GM23338 (cell line): ENCODE results near the gene R3HDM4. TPM values are rescaled to one million over a fixed set of nuclear protein-coding genes. Genes with fewer than 3 reads are reported as not detected.

ENCODE experiments used
- ATAC-seq: fragments of 200-7000 bp; cut with Tn5 transposase; 3 replicates; pipeline ENCODE4 v1.9.1; 2020
- DNase-seq: peaks from one replicate; pipeline ENCODE4 v3.0.0-alpha.2; 2015; ENCODE audit warnings: low spot score
- H2AFZ ChIP-seq: fragments of 200-600 bp; sonication (generic); 2 replicates; pipeline ENCODE4 v1.8.0; 2016; ENCODE audit warnings: antibody characterized with exemption, mild to moderate bottlenecking, moderate library complexity
- H3F3A ChIP-seq: fragments of 200-600 bp; sonication (generic); replicated peaks from 2 replicates; pipeline ENCODE4 v1.8.0; 2017; ENCODE audit warnings: antibody characterized with exemption, mixed run types, low read depth
- H3K27ac ChIP-seq: fragments of 200-600 bp; sonication (generic); 2 replicates; pipeline ENCODE4 v1.6.1; 2016; ENCODE audit warnings: low read depth
- H3K27me3 ChIP-seq: fragments of 200-600 bp; sonication (generic); 2 replicates; pipeline ENCODE4 v1.8.0; 2016; ENCODE audit warnings: mild to moderate bottlenecking, mixed run types, moderate library complexity; ENCODE audit not compliant: insufficient read depth
- H3K36me3 ChIP-seq: fragments of 200-600 bp; sonication (generic); 2 replicates; pipeline ENCODE4 v1.8.0; 2016; ENCODE audit warnings: mild to moderate bottlenecking; ENCODE audit not compliant: insufficient read depth
- H3K4me1 ChIP-seq: fragments of 200-600 bp; sonication (generic); 2 replicates; pipeline ENCODE4 v1.8.0; 2016; ENCODE audit warnings: mild to moderate bottlenecking, moderate library complexity; ENCODE audit not compliant: insufficient read depth
- H3K4me2 ChIP-seq: fragments of 200-600 bp; sonication (generic); 2 replicates; pipeline ENCODE4 v1.7.1; 2017; ENCODE audit warnings: mixed run types
- H3K4me3 ChIP-seq: fragments of 200-600 bp; sonication (generic); 2 replicates; pipeline ENCODE4 v1.6.1; 2016; ENCODE audit warnings: mixed run types
- H3K79me2 ChIP-seq: fragments of 200-600 bp; sonication (generic); replicated peaks from 2 replicates; pipeline ENCODE4 v1.8.0; 2017; ENCODE audit warnings: mild to moderate bottlenecking; ENCODE audit not compliant: insufficient read depth
- H3K9me2 ChIP-seq: fragments of 200-600 bp; sonication (generic); 2 replicates; pipeline ENCODE4 v1.8.0; 2017; ENCODE audit not compliant: insufficient read depth
- H4K20me1 ChIP-seq: fragments of 200-600 bp; sonication (generic); replicated peaks from 2 replicates; pipeline ENCODE4 v1.8.0; 2017; ENCODE audit warnings: mild to moderate bottlenecking; ENCODE audit not compliant: insufficient read depth
- H3K27ac Mint-ChIP-seq: 2 replicates; pipeline ENCODE4 v1.8.0; 2020; ENCODE audit warnings: inconsistent platforms, mild to moderate bottlenecking, moderate library complexity, mixed read lengths
- H3K27me3 Mint-ChIP-seq: 3 replicates; pipeline ENCODE4 v1.8.0; 2022; ENCODE audit warnings: low read depth, mild to moderate bottlenecking, moderate library complexity, mixed read lengths, inconsistent platforms; ENCODE audit not compliant: insufficient read depth, poor library complexity
- H3K36me3 Mint-ChIP-seq: 3 replicates; pipeline ENCODE4 v1.8.0; 2021; ENCODE audit warnings: low read depth, mild to moderate bottlenecking, inconsistent platforms, moderate library complexity, mixed read lengths
- H3K4me1 Mint-ChIP-seq: 3 replicates; pipeline ENCODE4 v1.8.0; 2020; ENCODE audit warnings: mild to moderate bottlenecking, inconsistent platforms, mixed read lengths
- H3K4me3 Mint-ChIP-seq: 3 replicates; pipeline ENCODE4 v1.8.0; 2021; ENCODE audit warnings: moderate library complexity, mild to moderate bottlenecking, inconsistent platforms, mixed read lengths
- H3K9me3 Mint-ChIP-seq: 3 replicates; pipeline ENCODE4 v1.8.0; 2020; ENCODE audit warnings: moderate library complexity, mild to moderate bottlenecking, inconsistent platforms, mixed read lengths
- CREB1 ChIP-seq: fragments of 250-450 bp; sonication (Bioruptor Pico); IDR thresholded peaks from 2 replicates; pipeline ENCODE4 v1.5.0; 2020; ENCODE audit warnings: low read depth, mild to moderate bottlenecking, moderate library complexity
- EZH2 ChIP-seq: fragments of 200-600 bp; sonication (generic); IDR thresholded peaks from one replicate; pipeline ENCODE4 v1.8.0; 2017; ENCODE audit warnings: antibody characterized with exemption, mild to moderate bottlenecking, low read depth; ENCODE audit not compliant: unreplicated experiment
- EZH2phosphoT487 ChIP-seq: fragments of 200-600 bp; sonication (generic); IDR thresholded peaks from one replicate; pipeline ENCODE4 v1.8.1; 2018; ENCODE audit warnings: antibody characterized with exemption; ENCODE audit not compliant: unreplicated experiment
- JUNB ChIP-seq: IDR thresholded peaks from one replicate; pipeline ENCODE4 v1.6.1; 2016; ENCODE audit warnings: antibody characterized with exemption; ENCODE audit not compliant: unreplicated experiment
- ZNF114 ChIP-seq: fragments of 250-450 bp; sonication (Bioruptor Pico); IDR thresholded peaks from 2 replicates; pipeline ENCODE4 v1.5.0; 2020; ENCODE audit warnings: mild to moderate bottlenecking, moderate library complexity
- ZNF331 ChIP-seq: fragments of 250-450 bp; sonication (Bioruptor Pico); IDR thresholded peaks from 2 replicates; pipeline ENCODE4 v1.5.0; 2020; ENCODE audit warnings: low read depth, mild to moderate bottlenecking, moderate library complexity
- polyA plus RNA-seq: library from polyadenylated mRNA; unstranded; fragments of >200 nt; fragmentation: Nextera tagmentation; extraction: Ambion mirVana; gene quantifications from 2 replicates; pipeline ENCODE4 v1.2.1, GENCODE V29; 2016
- total RNA-seq: library from RNA; depleted of rRNA; stranded (reverse); fragments of >200 nt; shearing (Covaris generic); gene quantifications from 2 replicates; pipeline ENCODE4 v1.2.3, GENCODE V29; 2014
- TF ChIP-seq, protein P1 (sequence below): IDR thresholded peaks from one replicate; pipeline ENCODE4 v1.6.1; 2018; ENCODE audit warnings: antibody characterized with exemption; ENCODE audit not compliant: unreplicated experiment
- TF ChIP-seq, protein P2 (sequence below): fragments of 250-450 bp; sonication (Bioruptor Pico); IDR thresholded peaks from 2 replicates; pipeline ENCODE4 v1.5.0; 2020; ENCODE audit warnings: mild to moderate bottlenecking, moderate library complexity

The R3HDM4 gene
- total and polyA plus RNA-seq, 2 experiments from 2014 or later, result 76.5 to 87.1 TPM

DNA sequence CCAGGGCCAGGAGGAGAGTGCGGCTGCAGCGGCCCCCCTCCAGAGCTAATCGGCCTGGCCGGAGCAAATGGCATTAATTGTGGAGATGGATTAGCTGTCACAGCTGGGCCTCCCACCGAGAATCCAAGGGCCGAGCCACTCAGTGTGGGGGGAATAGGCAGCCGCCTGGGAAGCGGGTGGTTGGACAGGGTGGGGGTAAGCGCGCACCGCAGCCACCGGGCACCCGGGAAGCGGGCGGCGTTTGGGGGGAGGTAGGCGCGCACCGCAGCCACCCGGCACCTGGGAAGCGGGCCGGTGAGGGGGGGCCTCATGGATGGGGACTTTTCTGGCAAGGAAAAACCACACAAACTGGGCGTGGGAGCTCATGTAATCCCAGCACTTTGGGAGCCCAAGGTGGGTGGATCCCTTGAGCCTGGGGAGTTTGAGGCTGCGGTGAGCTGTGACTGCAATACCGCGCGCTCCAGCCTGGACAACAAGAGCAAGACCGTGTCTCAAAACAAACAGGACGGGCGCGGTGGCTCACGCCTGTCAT is 9.7 kb downstream of the R3HDM4 start:
- Histone ChIP-seq H3K9me2 (no peaks in the 10 kb centered on the region), H3K4me1 (peaks cover 3% of the 10 kb centered on the region; the same call in 1 of the 2 replicates), H4K20me1 (peaks cover 24% of the 10 kb centered on the region), H3K79me2 (peaks cover 32% of the 10 kb centered on the region), H3K4me2 (no peak overlapping the region), H2AFZ (no peak overlapping the region), H3K4me3 (no peak overlapping the region), H3K36me3 (no peaks in the 10 kb centered on the region), H3F3A (peaks cover 5% of the 10 kb centered on the region; the same call in 1 of the 2 replicates), H3K27me3 (no peaks in the 10 kb centered on the region), H3K27ac (no peak overlapping the region)
- Mint-ChIP-seq H3K4me1 (peaks cover 5% of the 10 kb centered on the region), H3K4me3 (no peak overlapping the region), H3K27ac (no peak overlapping the region), H3K36me3 (peaks cover 11% of the 10 kb centered on the region; the same call in 1 of the 3 replicates), H3K27me3 (peaks cover 7% of the 10 kb centered on the region), H3K9me3 (no peaks in the 10 kb centered on the region)
- no peak for TF ChIP-seq ZNF114 (CRISPR knock-in tag)
- TF ChIP-seq EZH2, result no peak
- TF ChIP-seq EZH2phosphoT487, result no peak
- no peak for TF ChIP-seq CREB1 (CRISPR knock-in tag)
- DNase-seq, result no peak
- no peak for ATAC-seq

DNA sequence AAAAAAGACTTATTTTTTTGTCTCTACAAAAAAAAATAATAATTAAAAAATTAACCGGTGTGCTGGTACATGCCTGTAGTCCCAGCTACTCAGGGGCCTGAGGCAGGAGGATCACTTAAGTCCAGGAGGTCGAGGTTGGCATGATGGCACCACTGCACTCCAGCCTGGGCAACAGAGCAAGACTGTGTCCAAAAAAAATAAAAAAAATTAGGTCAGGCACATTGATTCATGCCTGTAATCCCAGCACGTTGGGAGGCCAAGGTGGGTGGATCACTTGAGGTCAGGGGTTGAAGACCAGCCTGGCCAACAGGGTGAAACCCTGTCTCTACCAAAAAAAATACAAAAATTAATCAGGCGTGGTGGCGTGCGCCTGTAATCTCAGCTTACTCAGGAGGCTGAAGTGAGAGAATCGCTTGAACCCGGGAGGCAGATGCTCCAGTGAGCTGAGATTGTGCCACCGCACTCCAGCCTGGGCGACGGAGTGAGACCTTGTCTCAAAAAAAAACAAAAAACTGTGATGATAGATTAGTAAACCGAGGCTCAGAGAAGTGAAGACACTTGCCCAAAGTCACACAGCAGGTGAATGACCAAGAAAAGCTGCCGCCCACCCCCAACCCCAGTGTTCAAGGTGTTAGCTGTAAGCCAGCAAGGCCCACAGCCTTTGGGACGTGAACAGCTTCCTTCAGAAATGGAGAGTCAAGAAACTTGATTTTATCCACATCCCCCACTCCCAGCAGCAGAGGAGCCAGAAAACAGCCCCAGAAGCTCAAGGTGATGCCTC is 10.4 kb downstream of the R3HDM4 start:
- no peak overlapping the region; the same call in 2 of the 3 replicates for H3K4me3 Mint-ChIP-seq
- Histone ChIP-seq H2AFZ (no peak overlapping the region), H3K27me3 (no peaks in the 10 kb centered on the region), H3F3A (peaks cover 5% of the 10 kb centered on the region), H3K4me1 (peaks cover 3% of the 10 kb centered on the region; the same call in 1 of the 2 replicates), H4K20me1 (peaks cover 17% of the 10 kb centered on the region), H3K79me2 (peaks cover 25% of the 10 kb centered on the region), H3K36me3 (no peaks in the 10 kb centered on the region), H3K4me3 (no peak overlapping the region), H3K27ac (no peak overlapping the region), H3K9me2 (no peaks in the 10 kb centered on the region), H3K4me2 (no peak overlapping the region)
- peaks cover 11% of the 10 kb centered on the region; the same call in 2 of the 3 replicates for H3K36me3 Mint-ChIP-seq
- no peaks in the 10 kb centered on the region for H3K9me3 Mint-ChIP-seq
- H3K4me1 Mint-ChIP-seq, result peaks cover 5% of the 10 kb centered on the region
- H3K27ac Mint-ChIP-seq, result no peak overlapping the region
- peaks cover 7% of the 10 kb centered on the region for H3K27me3 Mint-ChIP-seq
- no peak for DNase-seq
- ATAC-seq, result no peak
- TF ChIP-seq EZH2phosphoT487 (no peak), JUNB (no peak), ZNF331 (no peak), EZH2 (no peak)
- TF ChIP-seq, protein P1, sequence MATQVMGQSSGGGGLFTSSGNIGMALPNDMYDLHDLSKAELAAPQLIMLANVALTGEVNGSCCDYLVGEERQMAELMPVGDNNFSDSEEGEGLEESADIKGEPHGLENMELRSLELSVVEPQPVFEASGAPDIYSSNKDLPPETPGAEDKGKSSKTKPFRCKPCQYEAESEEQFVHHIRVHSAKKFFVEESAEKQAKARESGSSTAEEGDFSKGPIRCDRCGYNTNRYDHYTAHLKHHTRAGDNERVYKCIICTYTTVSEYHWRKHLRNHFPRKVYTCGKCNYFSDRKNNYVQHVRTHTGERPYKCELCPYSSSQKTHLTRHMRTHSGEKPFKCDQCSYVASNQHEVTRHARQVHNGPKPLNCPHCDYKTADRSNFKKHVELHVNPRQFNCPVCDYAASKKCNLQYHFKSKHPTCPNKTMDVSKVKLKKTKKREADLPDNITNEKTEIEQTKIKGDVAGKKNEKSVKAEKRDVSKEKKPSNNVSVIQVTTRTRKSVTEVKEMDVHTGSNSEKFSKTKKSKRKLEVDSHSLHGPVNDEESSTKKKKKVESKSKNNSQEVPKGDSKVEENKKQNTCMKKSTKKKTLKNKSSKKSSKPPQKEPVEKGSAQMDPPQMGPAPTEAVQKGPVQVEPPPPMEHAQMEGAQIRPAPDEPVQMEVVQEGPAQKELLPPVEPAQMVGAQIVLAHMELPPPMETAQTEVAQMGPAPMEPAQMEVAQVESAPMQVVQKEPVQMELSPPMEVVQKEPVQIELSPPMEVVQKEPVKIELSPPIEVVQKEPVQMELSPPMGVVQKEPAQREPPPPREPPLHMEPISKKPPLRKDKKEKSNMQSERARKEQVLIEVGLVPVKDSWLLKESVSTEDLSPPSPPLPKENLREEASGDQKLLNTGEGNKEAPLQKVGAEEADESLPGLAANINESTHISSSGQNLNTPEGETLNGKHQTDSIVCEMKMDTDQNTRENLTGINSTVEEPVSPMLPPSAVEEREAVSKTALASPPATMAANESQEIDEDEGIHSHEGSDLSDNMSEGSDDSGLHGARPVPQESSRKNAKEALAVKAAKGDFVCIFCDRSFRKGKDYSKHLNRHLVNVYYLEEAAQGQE, result no peak
- TF ChIP-seq, protein P2, sequence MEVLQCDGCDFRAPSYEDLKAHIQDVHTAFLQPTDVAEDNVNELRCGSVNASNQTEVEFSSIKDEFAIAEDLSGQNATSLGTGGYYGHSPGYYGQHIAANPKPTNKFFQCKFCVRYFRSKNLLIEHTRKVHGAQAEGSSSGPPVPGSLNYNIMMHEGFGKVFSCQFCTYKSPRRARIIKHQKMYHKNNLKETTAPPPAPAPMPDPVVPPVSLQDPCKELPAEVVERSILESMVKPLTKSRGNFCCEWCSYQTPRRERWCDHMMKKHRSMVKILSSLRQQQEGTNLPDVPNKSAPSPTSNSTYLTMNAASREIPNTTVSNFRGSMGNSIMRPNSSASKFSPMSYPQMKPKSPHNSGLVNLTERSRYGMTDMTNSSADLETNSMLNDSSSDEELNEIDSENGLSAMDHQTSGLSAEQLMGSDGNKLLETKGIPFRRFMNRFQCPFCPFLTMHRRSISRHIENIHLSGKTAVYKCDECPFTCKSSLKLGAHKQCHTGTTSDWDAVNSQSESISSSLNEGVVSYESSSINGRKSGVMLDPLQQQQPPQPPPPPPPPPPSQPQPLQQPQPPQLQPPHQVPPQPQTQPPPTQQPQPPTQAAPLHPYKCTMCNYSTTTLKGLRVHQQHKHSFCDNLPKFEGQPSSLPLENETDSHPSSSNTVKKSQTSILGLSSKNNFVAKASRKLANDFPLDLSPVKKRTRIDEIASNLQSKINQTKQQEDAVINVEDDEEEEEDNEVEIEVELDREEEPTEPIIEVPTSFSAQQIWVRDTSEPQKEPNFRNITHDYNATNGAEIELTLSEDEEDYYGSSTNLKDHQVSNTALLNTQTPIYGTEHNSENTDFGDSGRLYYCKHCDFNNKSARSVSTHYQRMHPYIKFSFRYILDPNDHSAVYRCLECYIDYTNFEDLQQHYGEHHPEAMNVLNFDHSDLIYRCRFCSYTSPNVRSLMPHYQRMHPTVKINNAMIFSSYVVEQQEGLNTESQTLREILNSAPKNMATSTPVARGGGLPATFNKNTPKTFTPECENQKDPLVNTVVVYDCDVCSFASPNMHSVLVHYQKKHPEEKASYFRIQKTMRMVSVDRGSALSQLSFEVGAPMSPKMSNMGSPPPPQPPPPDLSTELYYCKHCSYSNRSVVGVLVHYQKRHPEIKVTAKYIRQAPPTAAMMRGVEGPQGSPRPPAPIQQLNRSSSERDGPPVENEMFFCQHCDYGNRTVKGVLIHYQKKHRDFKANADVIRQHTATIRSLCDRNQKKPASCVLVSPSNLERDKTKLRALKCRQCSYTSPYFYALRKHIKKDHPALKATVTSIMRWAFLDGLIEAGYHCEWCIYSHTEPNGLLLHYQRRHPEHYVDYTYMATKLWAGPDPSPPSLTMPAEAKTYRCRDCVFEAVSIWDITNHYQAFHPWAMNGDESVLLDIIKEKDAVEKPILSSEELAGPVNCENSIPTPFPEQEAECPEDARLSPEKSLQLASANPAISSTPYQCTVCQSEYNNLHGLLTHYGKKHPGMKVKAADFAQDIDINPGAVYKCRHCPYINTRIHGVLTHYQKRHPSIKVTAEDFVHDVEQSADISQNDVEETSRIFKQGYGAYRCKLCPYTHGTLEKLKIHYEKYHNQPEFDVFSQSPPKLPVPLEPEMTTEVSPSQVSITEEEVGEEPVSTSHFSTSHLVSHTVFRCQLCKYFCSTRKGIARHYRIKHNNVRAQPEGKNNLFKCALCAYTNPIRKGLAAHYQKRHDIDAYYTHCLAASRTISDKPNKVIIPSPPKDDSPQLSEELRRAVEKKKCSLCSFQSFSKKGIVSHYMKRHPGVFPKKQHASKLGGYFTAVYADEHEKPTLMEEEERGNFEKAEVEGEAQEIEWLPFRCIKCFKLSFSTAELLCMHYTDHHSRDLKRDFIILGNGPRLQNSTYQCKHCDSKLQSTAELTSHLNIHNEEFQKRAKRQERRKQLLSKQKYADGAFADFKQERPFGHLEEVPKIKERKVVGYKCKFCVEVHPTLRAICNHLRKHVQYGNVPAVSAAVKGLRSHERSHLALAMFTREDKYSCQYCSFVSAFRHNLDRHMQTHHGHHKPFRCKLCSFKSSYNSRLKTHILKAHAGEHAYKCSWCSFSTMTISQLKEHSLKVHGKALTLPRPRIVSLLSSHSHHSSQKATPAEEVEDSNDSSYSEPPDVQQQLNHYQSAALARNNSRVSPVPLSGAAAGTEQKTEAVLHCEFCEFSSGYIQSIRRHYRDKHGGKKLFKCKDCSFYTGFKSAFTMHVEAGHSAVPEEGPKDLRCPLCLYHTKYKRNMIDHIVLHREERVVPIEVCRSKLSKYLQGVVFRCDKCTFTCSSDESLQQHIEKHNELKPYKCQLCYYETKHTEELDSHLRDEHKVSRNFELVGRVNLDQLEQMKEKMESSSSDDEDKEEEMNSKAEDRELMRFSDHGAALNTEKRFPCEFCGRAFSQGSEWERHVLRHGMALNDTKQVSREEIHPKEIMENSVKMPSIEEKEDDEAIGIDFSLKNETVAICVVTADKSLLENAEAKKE (CRISPR knock-in tag), result no peak
